NCI-H1092 treated with DMSO at 0.1 percent for 48 hours (cell line): ENCODE data around the gene POM121C.
"Not testable (repeated sequence)": the region's sequence is repeated elsewhere in the genome, so short reads cannot be mapped to it uniquely, and the experiment has no call there.

Experiments
- DNase-seq: peaks from one replicate; lab custom pipeline; 2025; lab: John Stamatoyannopoulos, UW

Gene POM121C

GRCh38 chr7:75423481-75423880 lies 62.6 kb downstream of the POM121C start:
- not testable (repeated sequence) for DNase-seq

GRCh38 chr7:75421798-75422710 lies 64.0 kb downstream of the POM121C start:
- not testable (repeated sequence) for DNase-seq

GRCh38 chr7:75420152-75420551 lies 65.9 kb downstream of the POM121C start:
- not testable (repeated sequence) for DNase-seq

- peak; percentile 10 for DNase-seq
Measured at GRCh38 chr7:75419693-75420092, 66.4 kb downstream of the POM121C start.

- not testable (repeated sequence) for DNase-seq
Measured at GRCh38 chr7:75419210-75419609, 66.9 kb downstream of the POM121C start.

- DNase-seq: not testable (repeated sequence)
Measured at GRCh38 chr7:75418292-75418858, 67.7 kb downstream of the POM121C start.

- DNase-seq: not testable (repeated sequence)
Measured at GRCh38 chr7:75416787-75417186, 69.3 kb downstream of the POM121C start.

- DNase-seq: not testable (repeated sequence)
Measured at GRCh38 chr7:75415829-75416373, 70.2 kb downstream of the POM121C start.

- not testable (repeated sequence) for DNase-seq
Measured at GRCh38 chr7:75415428-75415817, 70.7 kb downstream of the POM121C start.

- DNase-seq: not testable (repeated sequence)
Measured at GRCh38 chr7:75414708-75415427, 71.2 kb downstream of the POM121C start.

- not testable (repeated sequence) for DNase-seq
Measured at GRCh38 chr7:75414204-75414603, 71.9 kb downstream of the POM121C start.

GRCh38 chr7:75410823-75411173 lies 75.3 kb downstream of the POM121C start:
- DNase-seq: not testable (repeated sequence)

GRCh38 chr7:75409880-75410822 lies 75.9 kb downstream of the POM121C start:
- DNase-seq: not testable (repeated sequence)

- not testable (repeated sequence) for DNase-seq
Measured at GRCh38 chr7:75404663-75405062, 81.4 kb downstream of the POM121C start.

- not testable (repeated sequence) for DNase-seq
Measured at GRCh38 chr7:75403455-75404443, 82.3 kb downstream of the POM121C start.

- DNase-seq: not testable (repeated sequence)
Measured at GRCh38 chr7:75400575-75400974, 85.5 kb downstream of the POM121C start.

GRCh38 chr7:75398771-75399700 lies 87.1 kb downstream of the POM121C start:
- DNase-seq: not testable (repeated sequence)

GRCh38 chr7:75397865-75398264 lies 88.2 kb downstream of the POM121C start:
- not testable (repeated sequence) for DNase-seq

GRCh38 chr7:75395329-75395728 lies 90.8 kb downstream of the POM121C start, which contains the start of gene TRIM73:
TRIM73 (plus strand) TSS chr7:75395629; CDS start chr7:75398934, 3,305 bp downstream.
- DNase-seq: not testable (repeated sequence)
